Ishikawa (cell line): Measurements from ENCODE around the gene LILRB3.

Experiments
- CEBPB ChIP-seq: IDR thresholded peaks from 2 replicates; pipeline ENCODE4 v1.6.1; 2012
- EGR1 ChIP-seq: IDR thresholded peaks from 2 replicates; pipeline ENCODE4 v1.6.1; 2012
- EP300 ChIP-seq: IDR thresholded peaks from 2 replicates; pipeline ENCODE4 v1.6.1; 2012; ENCODE audit warnings: borderline replicate concordance
- FOXM1 ChIP-seq: IDR thresholded peaks from 2 replicates; pipeline ENCODE4 v1.6.1; 2012; ENCODE audit warnings: low read depth, borderline replicate concordance
- NFIC ChIP-seq: IDR thresholded peaks from 2 replicates; pipeline ENCODE4 v1.6.1; 2012
- RAD21 ChIP-seq: IDR thresholded peaks from 2 replicates; pipeline ENCODE4 v1.6.1; 2012; ENCODE audit warnings: low read depth
- TAF1 ChIP-seq: IDR thresholded peaks from 2 replicates; pipeline ENCODE4 v1.6.1; 2012; ENCODE audit warnings: low read depth, mild to moderate bottlenecking
- TCF12 ChIP-seq: IDR thresholded peaks from 2 replicates; pipeline ENCODE4 v1.6.1; 2012; ENCODE audit warnings: low read depth
- TEAD4 ChIP-seq: IDR thresholded peaks from 2 replicates; pipeline ENCODE4 v1.6.1; 2012
- USF1 ChIP-seq: IDR thresholded peaks from 2 replicates; pipeline ENCODE4 v1.6.1; 2012
- YY1 ChIP-seq: IDR thresholded peaks from 2 replicates; pipeline ENCODE4 v1.6.1; 2012; ENCODE audit warnings: low read depth
- ZBTB7A ChIP-seq: IDR thresholded peaks from 2 replicates; pipeline ENCODE4 v1.6.1; 2012; ENCODE audit warnings: low read depth
- TF ChIP-seq, protein P1 (sequence below): IDR thresholded peaks from 2 replicates; pipeline ENCODE4 v1.6.1; 2012
- TF ChIP-seq, protein P2 (sequence below): IDR thresholded peaks from 2 replicates; pipeline ENCODE4 v1.6.1; 2012; ENCODE audit warnings: low read depth, mild to moderate bottlenecking

DNA sequence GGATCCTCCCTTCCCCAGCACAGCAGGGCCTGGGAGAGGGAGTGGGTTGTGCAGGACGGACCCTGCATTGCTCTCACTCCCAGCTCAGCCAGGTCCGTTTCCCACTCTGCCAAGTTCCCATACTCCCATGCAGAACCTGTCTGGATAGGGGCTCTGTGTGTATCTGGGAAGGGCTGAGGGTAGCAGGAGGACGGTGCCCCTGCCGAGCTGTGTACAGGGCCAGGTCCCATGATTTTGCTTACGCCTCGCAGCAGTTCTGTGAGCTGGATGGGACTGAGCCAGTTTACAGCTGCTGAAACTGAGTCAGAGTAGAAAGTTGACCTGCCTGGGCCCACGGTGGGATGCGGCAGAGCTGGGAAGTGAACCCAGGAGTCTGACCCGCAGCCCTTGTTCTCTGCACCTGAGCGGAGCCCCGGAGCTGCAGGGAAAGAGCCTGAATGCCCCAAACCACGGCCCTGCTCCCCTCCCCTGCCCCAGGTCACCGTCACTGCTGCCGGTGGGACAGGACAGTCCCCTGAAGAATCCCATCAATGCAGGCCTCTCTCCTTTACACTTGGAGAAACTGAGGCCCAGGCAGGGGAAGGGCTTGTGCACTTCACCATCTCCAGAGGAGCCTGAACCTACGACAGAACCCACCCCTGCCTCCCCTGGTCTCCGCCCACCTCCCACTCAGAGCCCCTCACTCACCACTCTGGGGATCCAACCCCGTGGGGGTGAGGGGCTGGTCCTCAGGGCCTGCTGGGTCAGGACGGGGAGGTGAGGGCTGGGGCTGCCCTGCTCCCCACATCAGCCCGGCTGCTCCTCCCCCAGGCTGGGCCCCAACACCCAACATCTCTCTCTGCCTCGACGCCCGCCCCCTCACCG lies 30.8 kb upstream of the LILRB3 start:
- TF ChIP-seq RAD21 (no peak), YY1 (no peak), CEBPB (no peak), TCF12 (no peak), EGR1 (no peak), EP300 (no peak), USF1 (no peak), TAF1 (no peak), NFIC (no peak), ZBTB7A (no peak), FOXM1 (no peak), TEAD4 (no peak)
- TF ChIP-seq, protein P1, sequence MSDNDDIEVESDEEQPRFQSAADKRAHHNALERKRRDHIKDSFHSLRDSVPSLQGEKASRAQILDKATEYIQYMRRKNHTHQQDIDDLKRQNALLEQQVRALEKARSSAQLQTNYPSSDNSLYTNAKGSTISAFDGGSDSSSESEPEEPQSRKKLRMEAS: no peak
- TF ChIP-seq, protein P2, sequence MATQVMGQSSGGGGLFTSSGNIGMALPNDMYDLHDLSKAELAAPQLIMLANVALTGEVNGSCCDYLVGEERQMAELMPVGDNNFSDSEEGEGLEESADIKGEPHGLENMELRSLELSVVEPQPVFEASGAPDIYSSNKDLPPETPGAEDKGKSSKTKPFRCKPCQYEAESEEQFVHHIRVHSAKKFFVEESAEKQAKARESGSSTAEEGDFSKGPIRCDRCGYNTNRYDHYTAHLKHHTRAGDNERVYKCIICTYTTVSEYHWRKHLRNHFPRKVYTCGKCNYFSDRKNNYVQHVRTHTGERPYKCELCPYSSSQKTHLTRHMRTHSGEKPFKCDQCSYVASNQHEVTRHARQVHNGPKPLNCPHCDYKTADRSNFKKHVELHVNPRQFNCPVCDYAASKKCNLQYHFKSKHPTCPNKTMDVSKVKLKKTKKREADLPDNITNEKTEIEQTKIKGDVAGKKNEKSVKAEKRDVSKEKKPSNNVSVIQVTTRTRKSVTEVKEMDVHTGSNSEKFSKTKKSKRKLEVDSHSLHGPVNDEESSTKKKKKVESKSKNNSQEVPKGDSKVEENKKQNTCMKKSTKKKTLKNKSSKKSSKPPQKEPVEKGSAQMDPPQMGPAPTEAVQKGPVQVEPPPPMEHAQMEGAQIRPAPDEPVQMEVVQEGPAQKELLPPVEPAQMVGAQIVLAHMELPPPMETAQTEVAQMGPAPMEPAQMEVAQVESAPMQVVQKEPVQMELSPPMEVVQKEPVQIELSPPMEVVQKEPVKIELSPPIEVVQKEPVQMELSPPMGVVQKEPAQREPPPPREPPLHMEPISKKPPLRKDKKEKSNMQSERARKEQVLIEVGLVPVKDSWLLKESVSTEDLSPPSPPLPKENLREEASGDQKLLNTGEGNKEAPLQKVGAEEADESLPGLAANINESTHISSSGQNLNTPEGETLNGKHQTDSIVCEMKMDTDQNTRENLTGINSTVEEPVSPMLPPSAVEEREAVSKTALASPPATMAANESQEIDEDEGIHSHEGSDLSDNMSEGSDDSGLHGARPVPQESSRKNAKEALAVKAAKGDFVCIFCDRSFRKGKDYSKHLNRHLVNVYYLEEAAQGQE: no peak
